HL-60 (cell line): ENCODE results near the gene LRRC8B.

Source experiments
- DNase-seq, 2 experiments: peaks; one replicate each; pipeline ENCODE4 v3.0.0-alpha.2; 2010 to 2020; ENCODE audit warnings: low read depth in 1 of 2, low spot score in 1 of 2
- H3K27ac ChIP-seq: fragments of 250-450 bp; sonication (Bioruptor Pico); replicated peaks from 2 replicates; pipeline ENCODE4 v1.5.1; 2020; ENCODE audit warnings: mild to moderate bottlenecking, moderate library complexity
- H3K27me3 ChIP-seq: fragments of 250-450 bp; sonication (Bioruptor Pico); 2 replicates; pipeline ENCODE4 v1.5.1; 2021; ENCODE audit warnings: mild to moderate bottlenecking, moderate library complexity; ENCODE audit not compliant: insufficient read depth, poor library complexity, severe bottlenecking
- H3K4me3 ChIP-seq: replicated peaks from 2 replicates; pipeline ENCODE4 v1.5.1; 2011; ENCODE audit warnings: mild to moderate bottlenecking, control low read depth, low read length; ENCODE audit not compliant: insufficient read depth
- GABPA ChIP-seq: IDR thresholded peaks from 2 replicates; pipeline ENCODE4 v1.6.1; 2012; ENCODE audit warnings: low read depth
- POLR2AphosphoS5 ChIP-seq: IDR thresholded peaks from 2 replicates; pipeline ENCODE4 v1.6.1; 2012; ENCODE audit warnings: low read depth
- SPI1 ChIP-seq: IDR thresholded peaks from 2 replicates; pipeline ENCODE4 v1.6.1; 2012; ENCODE audit warnings: low read depth, mild to moderate bottlenecking, borderline replicate concordance
- long read RNA-seq: library from polyadenylated mRNA; unstranded; transcript quantifications from one replicate; pipeline ENCODE4 v2.0.0, GENCODE V29; 2020
- TF ChIP-seq, protein P1 (sequence below): IDR thresholded peaks from one replicate; pipeline ENCODE4 v1.5.1; 2011; ENCODE audit warnings: low read length, control low read depth, inconsistent platforms; ENCODE audit not compliant: insufficient read depth
- TF ChIP-seq, protein P2 (sequence below): IDR thresholded peaks from 2 replicates; pipeline ENCODE4 v1.6.1; 2012; ENCODE audit warnings: low read depth; ENCODE audit not compliant: insufficient replicate concordance

Gene LRRC8B
- long read RNA-seq, partial matches to known transcripts = 0 of 5 reads
- long read RNA-seq, other reads (novel, unspliced or antisense) = 5 of 5 reads

DNA sequence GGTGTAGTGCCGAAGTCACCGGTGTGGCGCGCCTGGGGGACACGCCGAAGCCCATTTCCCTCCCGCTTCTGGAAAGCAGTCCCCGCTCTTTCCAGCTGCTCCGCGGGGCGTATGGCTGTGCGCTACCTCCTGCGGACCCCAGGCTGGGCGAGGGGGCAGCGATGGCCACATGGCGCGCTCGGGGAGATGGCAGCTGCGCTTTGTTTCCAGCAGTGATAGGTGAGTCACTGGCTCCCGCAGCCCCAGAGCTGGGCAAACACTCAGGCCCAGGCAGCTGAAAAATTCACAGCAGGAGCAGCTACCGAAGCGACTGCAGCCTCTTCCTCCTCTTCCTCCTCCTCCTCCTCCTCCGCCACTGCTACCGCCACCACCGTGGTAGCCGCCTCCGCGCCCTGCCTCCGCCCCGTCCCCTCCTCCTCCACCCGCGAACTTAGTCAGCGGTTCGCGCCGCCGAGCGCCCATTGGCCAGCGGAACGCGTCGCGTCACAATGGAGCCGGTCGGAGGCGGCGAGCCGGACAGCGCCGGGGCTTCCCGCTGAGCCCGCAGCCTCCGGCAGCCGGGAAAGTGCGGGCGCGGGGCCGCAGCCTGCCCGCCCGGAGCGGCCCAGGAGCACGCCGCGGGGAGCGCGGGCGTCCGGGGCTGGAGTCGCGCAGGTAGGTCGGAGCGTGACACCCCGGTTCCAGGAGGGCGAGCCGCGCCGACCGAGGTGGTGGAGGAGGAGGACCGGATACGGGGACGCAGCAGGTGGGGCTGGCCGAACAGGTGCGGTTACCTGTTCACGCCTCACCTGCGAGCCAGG, at the start of gene LRRC8B:
Gene LRRC8B, plus strand, starts transcription at position 461 of the 800 bp plus-strand sequence. CDS start 57,822 bp downstream, outside the sequence.
- DNase-seq = peak; percentile 72 to 92

DNA sequence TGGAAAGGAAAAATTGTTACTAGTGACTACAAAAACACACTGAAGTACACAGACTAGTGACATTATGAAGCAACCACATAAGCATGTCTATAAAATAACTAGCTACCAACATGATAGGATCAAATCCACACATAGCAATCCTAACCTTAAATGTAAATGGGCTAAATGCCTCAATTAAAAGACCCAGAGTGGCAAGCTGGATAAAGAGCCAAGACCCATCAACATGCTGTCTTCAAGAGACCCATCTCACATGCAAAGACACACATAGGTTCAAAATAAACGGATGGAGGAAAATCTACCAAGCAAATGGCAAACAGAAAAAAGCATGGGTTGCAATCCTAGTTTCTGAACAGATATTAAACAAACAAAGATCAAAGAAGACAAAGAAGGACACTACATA, 49.4 kb upstream of the LRRC8B start:
- Histone ChIP-seq H3K27ac (no peak overlapping the region), H3K27me3 (no peaks in the 10 kb centered on the region), H3K4me3 (no peak overlapping the region)
- no peak for DNase-seq
- TF ChIP-seq, protein P1, sequence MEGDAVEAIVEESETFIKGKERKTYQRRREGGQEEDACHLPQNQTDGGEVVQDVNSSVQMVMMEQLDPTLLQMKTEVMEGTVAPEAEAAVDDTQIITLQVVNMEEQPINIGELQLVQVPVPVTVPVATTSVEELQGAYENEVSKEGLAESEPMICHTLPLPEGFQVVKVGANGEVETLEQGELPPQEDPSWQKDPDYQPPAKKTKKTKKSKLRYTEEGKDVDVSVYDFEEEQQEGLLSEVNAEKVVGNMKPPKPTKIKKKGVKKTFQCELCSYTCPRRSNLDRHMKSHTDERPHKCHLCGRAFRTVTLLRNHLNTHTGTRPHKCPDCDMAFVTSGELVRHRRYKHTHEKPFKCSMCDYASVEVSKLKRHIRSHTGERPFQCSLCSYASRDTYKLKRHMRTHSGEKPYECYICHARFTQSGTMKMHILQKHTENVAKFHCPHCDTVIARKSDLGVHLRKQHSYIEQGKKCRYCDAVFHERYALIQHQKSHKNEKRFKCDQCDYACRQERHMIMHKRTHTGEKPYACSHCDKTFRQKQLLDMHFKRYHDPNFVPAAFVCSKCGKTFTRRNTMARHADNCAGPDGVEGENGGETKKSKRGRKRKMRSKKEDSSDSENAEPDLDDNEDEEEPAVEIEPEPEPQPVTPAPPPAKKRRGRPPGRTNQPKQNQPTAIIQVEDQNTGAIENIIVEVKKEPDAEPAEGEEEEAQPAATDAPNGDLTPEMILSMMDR = no peak
- TF ChIP-seq SPI1 (no peak), POLR2AphosphoS5 (no peak), GABPA (no peak)
- TF ChIP-seq, protein P2, sequence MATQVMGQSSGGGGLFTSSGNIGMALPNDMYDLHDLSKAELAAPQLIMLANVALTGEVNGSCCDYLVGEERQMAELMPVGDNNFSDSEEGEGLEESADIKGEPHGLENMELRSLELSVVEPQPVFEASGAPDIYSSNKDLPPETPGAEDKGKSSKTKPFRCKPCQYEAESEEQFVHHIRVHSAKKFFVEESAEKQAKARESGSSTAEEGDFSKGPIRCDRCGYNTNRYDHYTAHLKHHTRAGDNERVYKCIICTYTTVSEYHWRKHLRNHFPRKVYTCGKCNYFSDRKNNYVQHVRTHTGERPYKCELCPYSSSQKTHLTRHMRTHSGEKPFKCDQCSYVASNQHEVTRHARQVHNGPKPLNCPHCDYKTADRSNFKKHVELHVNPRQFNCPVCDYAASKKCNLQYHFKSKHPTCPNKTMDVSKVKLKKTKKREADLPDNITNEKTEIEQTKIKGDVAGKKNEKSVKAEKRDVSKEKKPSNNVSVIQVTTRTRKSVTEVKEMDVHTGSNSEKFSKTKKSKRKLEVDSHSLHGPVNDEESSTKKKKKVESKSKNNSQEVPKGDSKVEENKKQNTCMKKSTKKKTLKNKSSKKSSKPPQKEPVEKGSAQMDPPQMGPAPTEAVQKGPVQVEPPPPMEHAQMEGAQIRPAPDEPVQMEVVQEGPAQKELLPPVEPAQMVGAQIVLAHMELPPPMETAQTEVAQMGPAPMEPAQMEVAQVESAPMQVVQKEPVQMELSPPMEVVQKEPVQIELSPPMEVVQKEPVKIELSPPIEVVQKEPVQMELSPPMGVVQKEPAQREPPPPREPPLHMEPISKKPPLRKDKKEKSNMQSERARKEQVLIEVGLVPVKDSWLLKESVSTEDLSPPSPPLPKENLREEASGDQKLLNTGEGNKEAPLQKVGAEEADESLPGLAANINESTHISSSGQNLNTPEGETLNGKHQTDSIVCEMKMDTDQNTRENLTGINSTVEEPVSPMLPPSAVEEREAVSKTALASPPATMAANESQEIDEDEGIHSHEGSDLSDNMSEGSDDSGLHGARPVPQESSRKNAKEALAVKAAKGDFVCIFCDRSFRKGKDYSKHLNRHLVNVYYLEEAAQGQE = no peak

More for the DNA sequence above, at the start of gene LRRC8B:
- no peaks in the 10 kb centered on the region for H3K27me3 ChIP-seq
- H3K4me3 ChIP-seq = peak within 1 kb of the TSS; percentile 87
- H3K27ac ChIP-seq = peak within 1 kb of the TSS; percentile 87
- TF ChIP-seq POLR2AphosphoS5 = peak; percentile 89
- TF ChIP-seq, protein P2 = peak; percentile 38
- TF ChIP-seq SPI1 = no peak
- TF ChIP-seq GABPA = peak; percentile 30; the same call in 1 of the 2 replicates
- TF ChIP-seq, protein P1 = no peak

DNA sequence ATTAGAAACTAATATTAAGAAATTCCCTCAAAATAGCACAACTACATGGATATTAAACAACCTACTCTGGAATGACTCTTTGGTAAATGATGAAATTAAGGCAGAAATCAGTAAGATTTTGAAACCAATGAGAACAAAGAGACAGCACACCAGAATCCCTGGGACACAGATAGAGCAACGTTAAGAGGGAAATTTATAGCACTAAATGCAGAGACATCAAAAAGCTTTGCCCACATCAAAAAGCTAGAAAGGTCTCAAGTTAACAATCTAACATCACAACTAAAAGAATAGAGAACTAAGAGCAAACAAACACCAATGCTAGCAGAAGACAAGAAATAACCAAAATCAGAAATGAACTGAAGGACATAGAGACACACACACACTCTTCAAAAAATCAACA, 48.6 kb upstream of the LRRC8B start:
- no peaks in the 10 kb centered on the region for H3K27me3 ChIP-seq
- TF ChIP-seq POLR2AphosphoS5 (no peak), SPI1 (no peak), GABPA (no peak)
- TF ChIP-seq, protein P1 = no peak
- TF ChIP-seq, protein P2 = no peak
- no peak overlapping the region for H3K4me3 ChIP-seq
- H3K27ac ChIP-seq = no peak overlapping the region
- no peak for DNase-seq
